Thoracic aorta (tissue), 2 donors: ENCODE data around the gene PDE4B. TPM values are rescaled to one million over a fixed set of nuclear protein-coding genes. Genes with fewer than 3 reads are reported as not detected.
A peak's percentile ranks its signal among the peaks of the same experiment; 100 is the strongest.

Experiments
- ATAC-seq: fragments of 150-250 bp; one replicate; pipeline ENCODE4 v1.8.0; 2017; ENCODE audit warnings: low read depth; ENCODE audit not compliant: insufficient number of reproducible peaks, low FRiP score
- DNase-seq: peaks from one replicate; pipeline ENCODE4 v3.0.0-alpha.2; 2020; ENCODE audit warnings: low spot score
- H3K27ac ChIP-seq, 2 donors: fragments of 200-600 bp; sonication (generic); 1 replicate in 1 of 2; 2 replicates in 1 of 2; pipeline ENCODE4 v1.5.1; 2016; ENCODE audit warnings: mild to moderate bottlenecking in 2 of 2, moderate library complexity in 2 of 2
- H3K27me3 ChIP-seq: fragments of 200-600 bp; sonication (generic); replicated peaks from 2 replicates; pipeline ENCODE4 v1.6.0; 2016; ENCODE audit warnings: mild to moderate bottlenecking; ENCODE audit not compliant: insufficient read depth
- H3K36me3 ChIP-seq: fragments of 200-600 bp; sonication (generic); one replicate; pipeline ENCODE4 v1.5.1; 2016
- H3K4me1 ChIP-seq, 2 donors: fragments of 200-600 bp; sonication (generic); 1 replicate in 1 of 2; 2 replicates in 1 of 2; pipeline versions ENCODE4 v1.5.1 to v1.6.0; 2016; ENCODE audit warnings: low read depth in 2 of 2, mild to moderate bottlenecking in 1 of 2; ENCODE audit not compliant: control insufficient read depth in 1 of 2
- H3K4me3 ChIP-seq: fragments of 200-600 bp; sonication (generic); 2 replicates; pipeline ENCODE4 v1.5.1; 2016; ENCODE audit warnings: mild to moderate bottlenecking
- H3K9me3 ChIP-seq: fragments of 200-600 bp; sonication (generic); 2 replicates; pipeline ENCODE4 v1.5.1; 2016
- total RNA-seq, 2 donors: library from RNA; depleted of rRNA; stranded (reverse); fragments of >200 nt; gene quantifications; one replicate each; pipeline versions ENCODE4 v1.1.0 to v1.2.3, GENCODE V29; 2016
- TF ChIP-seq, protein P1 (sequence below): fragments of 200-600 bp; sonication (generic); IDR thresholded peaks from one replicate; pipeline ENCODE4 v1.5.1; 2019; ENCODE audit warnings: antibody characterized with exemption

PDE4B gene
- total RNA-seq, 2 donors from 2014 or later: 29.0 to 42.4 TPM

DNA sequence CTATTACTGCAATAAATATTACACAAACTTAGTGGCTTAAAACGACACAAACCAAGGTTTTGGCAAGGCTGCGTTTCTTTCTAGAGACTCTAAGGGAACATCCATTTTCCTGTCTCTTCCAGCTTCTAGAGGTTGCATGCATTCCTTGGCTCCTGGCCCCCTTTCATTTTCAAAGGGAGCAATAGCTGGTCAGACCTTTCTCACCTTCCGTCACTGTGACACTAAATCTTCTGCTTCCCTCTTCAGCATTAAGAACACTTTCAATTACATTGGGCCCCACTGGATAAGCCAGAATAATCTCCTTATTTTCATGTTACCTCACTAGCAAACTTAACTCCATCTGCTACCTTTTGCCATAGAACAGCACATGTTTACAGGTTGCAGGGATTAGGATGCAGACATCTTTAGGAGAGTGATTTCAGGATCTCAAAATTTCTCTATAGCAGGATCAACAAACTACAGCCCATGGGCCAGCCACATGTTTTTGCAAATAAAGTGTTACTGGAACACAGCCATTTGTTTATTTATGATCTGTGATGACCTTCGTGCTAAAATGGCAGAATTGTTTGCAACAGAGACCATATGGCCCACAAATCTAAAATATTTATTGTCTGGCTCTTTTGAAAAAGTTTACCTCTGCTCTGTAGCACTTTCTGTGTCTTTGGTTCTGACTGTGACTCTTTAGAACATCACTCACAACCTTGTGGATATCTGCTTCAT lies 519.7 kb downstream of the PDE4B start:
- no peaks in the 10 kb centered on the region for H3K36me3 ChIP-seq
- no peak for DNase-seq
- no peak overlapping the region for H3K27ac ChIP-seq
- peaks cover 4 to 17% of the 10 kb centered on the region in 2 donors for H3K4me1 ChIP-seq
- ATAC-seq: no peak
- TF ChIP-seq, protein P1, sequence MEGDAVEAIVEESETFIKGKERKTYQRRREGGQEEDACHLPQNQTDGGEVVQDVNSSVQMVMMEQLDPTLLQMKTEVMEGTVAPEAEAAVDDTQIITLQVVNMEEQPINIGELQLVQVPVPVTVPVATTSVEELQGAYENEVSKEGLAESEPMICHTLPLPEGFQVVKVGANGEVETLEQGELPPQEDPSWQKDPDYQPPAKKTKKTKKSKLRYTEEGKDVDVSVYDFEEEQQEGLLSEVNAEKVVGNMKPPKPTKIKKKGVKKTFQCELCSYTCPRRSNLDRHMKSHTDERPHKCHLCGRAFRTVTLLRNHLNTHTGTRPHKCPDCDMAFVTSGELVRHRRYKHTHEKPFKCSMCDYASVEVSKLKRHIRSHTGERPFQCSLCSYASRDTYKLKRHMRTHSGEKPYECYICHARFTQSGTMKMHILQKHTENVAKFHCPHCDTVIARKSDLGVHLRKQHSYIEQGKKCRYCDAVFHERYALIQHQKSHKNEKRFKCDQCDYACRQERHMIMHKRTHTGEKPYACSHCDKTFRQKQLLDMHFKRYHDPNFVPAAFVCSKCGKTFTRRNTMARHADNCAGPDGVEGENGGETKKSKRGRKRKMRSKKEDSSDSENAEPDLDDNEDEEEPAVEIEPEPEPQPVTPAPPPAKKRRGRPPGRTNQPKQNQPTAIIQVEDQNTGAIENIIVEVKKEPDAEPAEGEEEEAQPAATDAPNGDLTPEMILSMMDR: no peak
- no peak overlapping the region for H3K4me3 ChIP-seq
- H3K27me3 ChIP-seq: no peaks in the 10 kb centered on the region
- no peaks in the 10 kb centered on the region for H3K9me3 ChIP-seq

DNA sequence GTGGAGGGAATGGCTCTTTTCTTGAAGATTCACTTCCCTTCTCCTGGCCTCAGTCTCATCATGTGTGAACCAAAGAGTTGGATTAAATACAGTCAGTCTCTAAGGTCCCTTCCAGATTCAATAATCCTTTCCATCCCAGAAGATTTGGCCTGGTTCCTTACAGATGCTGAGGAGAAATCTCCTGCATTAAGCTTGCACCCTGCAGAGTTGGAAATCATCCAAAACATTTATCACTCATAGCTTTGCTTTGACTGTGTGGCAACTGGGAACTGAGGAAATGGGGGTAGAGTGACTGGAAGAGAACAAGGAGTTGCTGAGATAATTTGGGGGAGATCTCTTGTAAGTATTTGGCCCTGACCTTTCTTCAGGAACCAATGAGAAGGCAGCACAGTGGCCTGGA lies 520.7 kb downstream of the PDE4B start:
- peaks cover 4 to 17% of the 10 kb centered on the region in 2 donors for H3K4me1 ChIP-seq
- H3K4me3 ChIP-seq: no peak overlapping the region
- TF ChIP-seq, protein P1: no peak
- no peaks in the 10 kb centered on the region for H3K27me3 ChIP-seq
- DNase-seq: no peak
- H3K27ac ChIP-seq: no peak overlapping the region
- no peak for ATAC-seq
- H3K36me3 ChIP-seq: no peaks in the 10 kb centered on the region
- no peaks in the 10 kb centered on the region for H3K9me3 ChIP-seq

DNA sequence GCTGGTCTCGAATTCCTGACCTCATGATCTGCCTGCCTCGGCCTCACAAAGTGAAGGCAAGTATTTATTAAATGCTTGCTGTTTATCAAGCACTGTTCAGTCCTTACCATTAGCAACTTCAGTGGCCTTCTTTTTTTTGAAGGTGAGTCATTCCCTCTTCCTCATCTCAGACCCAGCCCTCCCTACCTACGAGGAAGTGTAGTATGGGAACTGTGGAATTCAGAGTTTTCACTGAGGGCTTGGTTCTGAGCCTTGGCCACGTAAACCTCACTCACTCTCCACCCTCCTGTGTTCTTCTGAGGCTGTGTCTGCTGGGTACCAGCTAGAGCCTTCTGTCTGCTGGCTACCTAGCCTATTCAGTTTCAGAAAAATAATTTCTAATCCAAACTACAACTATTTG lies 523.0 kb downstream of the PDE4B start:
- Histone ChIP-seq H3K4me1 (peaks cover 4 to 17% of the 10 kb centered on the region in 2 donors), H3K27me3 (no peaks in the 10 kb centered on the region), H3K9me3 (no peaks in the 10 kb centered on the region), H3K27ac (peak overlapping the region in 1 of 2 donors; percentile 83), H3K36me3 (no peaks in the 10 kb centered on the region), H3K4me3 (no peak overlapping the region)
- TF ChIP-seq, protein P1: no peak
- DNase-seq (no peak), ATAC-seq (no peak)

DNA sequence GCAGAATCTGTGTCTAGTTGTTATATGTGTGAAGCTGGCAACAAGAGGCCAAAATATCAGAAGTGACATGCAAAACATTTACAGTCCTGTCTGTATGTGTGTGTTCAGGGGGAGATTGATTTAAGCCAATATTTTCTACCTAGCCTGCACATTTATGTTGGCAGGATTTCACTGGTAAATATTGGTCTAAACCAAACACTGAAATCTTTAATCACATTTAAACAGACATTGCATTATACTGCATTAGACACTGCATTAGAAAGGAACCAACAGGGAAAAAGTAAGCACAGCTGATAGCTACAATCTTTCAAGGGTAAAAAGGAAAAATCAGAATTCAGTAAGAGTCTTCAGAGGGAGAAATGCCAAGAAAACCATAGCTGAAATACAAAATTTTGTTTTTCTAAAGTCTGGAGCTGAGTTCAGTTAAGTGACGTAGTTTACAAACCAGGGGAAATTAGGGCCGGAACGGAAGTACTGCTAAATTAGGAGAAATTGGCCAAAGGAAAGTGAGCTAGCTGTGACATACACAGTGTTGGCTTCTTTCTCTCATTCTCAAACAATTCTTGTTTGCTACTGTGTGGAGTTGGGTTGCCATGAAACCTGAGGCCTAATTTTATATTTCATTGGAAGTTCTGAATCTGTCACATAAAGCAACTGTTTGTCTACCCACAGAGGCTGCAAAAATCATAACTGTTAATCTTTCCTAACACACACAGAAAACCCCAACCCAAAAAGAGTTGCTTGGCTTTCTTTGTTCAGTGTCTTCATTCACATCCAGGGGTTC lies 524.0 kb downstream of the PDE4B start:
- ATAC-seq (peak; percentile 98), DNase-seq (no peak)
- Histone ChIP-seq H3K27ac (peak overlapping the region; percentile 74 to 83), H3K4me1 (peaks cover 4 to 17% of the 10 kb centered on the region in 2 donors), H3K9me3 (no peaks in the 10 kb centered on the region), H3K27me3 (no peaks in the 10 kb centered on the region), H3K36me3 (no peaks in the 10 kb centered on the region), H3K4me3 (no peak overlapping the region)
- TF ChIP-seq, protein P1: no peak

DNA sequence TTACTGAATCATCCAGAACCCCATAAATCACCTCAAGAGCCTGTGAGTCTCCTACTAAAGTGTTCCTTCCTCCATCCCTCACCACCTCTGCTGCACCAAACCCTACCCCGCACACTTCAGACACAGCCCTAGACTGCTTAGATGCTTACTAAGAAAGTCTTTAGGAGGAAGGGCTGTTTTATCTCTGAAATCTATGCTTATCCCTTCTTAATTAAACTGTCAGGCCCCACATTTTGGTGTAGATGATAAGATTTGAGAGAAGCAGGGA lies 524.5 kb downstream of the PDE4B start:
- Histone ChIP-seq H3K27me3 (no peaks in the 10 kb centered on the region), H3K27ac (peak overlapping the region; percentile 74 to 83), H3K36me3 (no peaks in the 10 kb centered on the region), H3K4me3 (no peak overlapping the region), H3K4me1 (peaks cover 4 to 17% of the 10 kb centered on the region in 2 donors), H3K9me3 (no peaks in the 10 kb centered on the region)
- TF ChIP-seq, protein P1: no peak
- ATAC-seq: no peak
- no peak for DNase-seq
